Testis (tissue), 3 donors: ENCODE results near the gene ZNF581. TPM values are rescaled to one million over a fixed set of nuclear protein-coding genes. Genes with fewer than 3 reads are reported as not detected.
A peak's percentile ranks its signal among the peaks of the same experiment; 100 is the strongest.

Source experiments
- DNase-seq: peaks from one replicate; pipeline ENCODE4 v3.0.0-alpha.2; 2019
- H3K27ac ChIP-seq, 2 donors: fragments of 200-600 bp; sonication (generic); one replicate each; pipeline ENCODE4 v1.5.1; 2019
- H3K27me3 ChIP-seq: fragments of 200-600 bp; sonication (generic); one replicate; pipeline ENCODE4 v1.5.1; 2019
- H3K36me3 ChIP-seq: fragments of 200-600 bp; sonication (generic); one replicate; pipeline ENCODE4 v1.5.1; 2017; ENCODE audit warnings: low read depth; ENCODE audit errors: missing control alignments
- H3K4me1 ChIP-seq: fragments of 200-600 bp; sonication (generic); one replicate; pipeline ENCODE4 v1.5.1; 2019
- H3K4me3 ChIP-seq, 2 donors: fragments of 200-600 bp; sonication (generic); one replicate each; pipeline ENCODE4 v1.5.1; 2017 to 2019
- H3K9me3 ChIP-seq: fragments of 200-600 bp; sonication (generic); one replicate; pipeline ENCODE4 v1.5.1; 2017
- POLR2A ChIP-seq: fragments of 450-650 bp; IDR thresholded peaks from one replicate; pipeline ENCODE4 v1.6.1; 2017; ENCODE audit warnings: antibody characterized with exemption, mild to moderate bottlenecking, moderate library complexity
- WGBS, 2 donors: methylation state at CpG; one replicate each; pipeline ENCODE4 v1.1.5; 2018; 5-methylcytosine and 5-hydroxymethylcytosine counted together
- intact Hi-C: fragments of 100-400 bp; cut with DNase I; formaldehyde crosslinking; loops from one replicate; pipeline ENCODE4 v1.15.1; 2023; ENCODE audit warnings: low total_unique reads
- polyA plus RNA-seq: library from polyadenylated mRNA; stranded (reverse); fragments of 350-450 nt; fragmentation: Illumina TruSeq; extraction: RNeasy Lipid Tissue Mini Kit (QIAGEN cat#74804); gene quantifications from one replicate; pipeline ENCODE4 v1.2.3, GENCODE V29; 2014; ENCODE audit warnings: low read depth, low replicate concordance; ENCODE audit not compliant: insufficient read depth
- total RNA-seq, 2 donors: library from RNA; depleted of rRNA; stranded (reverse); fragments of >200 nt; gene quantifications; one replicate each; pipeline ENCODE4 v1.2.3, GENCODE V29; 2016
- TF ChIP-seq, protein P1 (sequence below), 3 experiments: fragments of 450-650 bp in 2 of 3; fragments of 200-600 bp in 1 of 3; sonication (generic) in 1 of 3; IDR thresholded peaks; one replicate each; pipeline ENCODE4 v1.5.1; 2016 to 2019; ENCODE audit warnings: antibody characterized with exemption in 3 of 3, mild to moderate bottlenecking in 2 of 3, moderate library complexity in 1 of 3

The ZNF581 gene
- total and polyA plus RNA-seq, 3 donors from 2014 or later: 17.3 to 31.2 (median 18.4) TPM

DNA sequence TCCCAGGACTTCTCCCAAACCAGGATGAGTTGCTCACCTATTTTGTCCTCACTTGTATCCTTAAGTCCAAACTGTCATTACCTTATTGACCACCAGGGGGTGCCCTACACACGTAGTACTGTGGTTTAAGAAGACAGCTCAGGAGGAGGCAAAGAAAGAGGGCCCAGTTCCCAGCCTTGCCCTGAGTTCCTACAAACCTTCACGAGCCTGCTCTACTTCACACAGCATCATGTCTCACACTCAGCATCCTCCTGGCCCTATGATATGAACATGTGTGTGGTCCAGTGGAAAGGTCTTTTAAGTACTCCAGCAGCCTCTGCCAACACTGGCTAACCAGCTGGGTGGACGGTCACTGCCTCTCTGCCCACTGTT lies 11.0 kb upstream of the ZNF581 start:
- WGBS, 2 donors: 20 to 33% methylated on average over 3 of the region's 3 CpGs

DNA sequence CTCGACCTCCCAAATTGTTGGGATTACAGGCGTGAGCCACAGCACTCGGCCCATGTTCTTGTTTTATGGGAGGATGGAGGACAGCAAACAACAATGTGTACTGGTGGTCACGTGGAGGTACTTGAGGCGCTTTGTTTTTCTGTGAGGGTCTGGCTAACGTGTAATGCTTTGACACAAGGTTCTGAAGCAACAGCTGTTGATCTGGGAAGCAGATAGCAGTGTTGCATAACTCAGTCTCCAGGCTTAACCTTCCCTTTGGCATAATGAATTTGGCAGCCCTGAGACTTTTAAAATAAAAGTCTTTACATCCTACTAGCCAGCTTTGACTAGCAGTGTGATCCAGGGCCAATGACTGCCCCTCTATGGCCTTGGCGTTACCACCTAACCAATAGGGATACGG lies 9.6 kb upstream of the ZNF581 start:
- WGBS, 2 donors: 79 to 80% methylated on average over 8 of the region's 8 CpGs
- Histone ChIP-seq H3K36me3 (no peaks in the 10 kb centered on the region), H3K4me3 (no peak overlapping the region), H3K4me1 (peaks cover 19% of the 10 kb centered on the region), H3K9me3 (no peaks in the 10 kb centered on the region), H3K27me3 (no peaks in the 10 kb centered on the region), H3K27ac (no peak overlapping the region)
- TF ChIP-seq, protein P1, sequence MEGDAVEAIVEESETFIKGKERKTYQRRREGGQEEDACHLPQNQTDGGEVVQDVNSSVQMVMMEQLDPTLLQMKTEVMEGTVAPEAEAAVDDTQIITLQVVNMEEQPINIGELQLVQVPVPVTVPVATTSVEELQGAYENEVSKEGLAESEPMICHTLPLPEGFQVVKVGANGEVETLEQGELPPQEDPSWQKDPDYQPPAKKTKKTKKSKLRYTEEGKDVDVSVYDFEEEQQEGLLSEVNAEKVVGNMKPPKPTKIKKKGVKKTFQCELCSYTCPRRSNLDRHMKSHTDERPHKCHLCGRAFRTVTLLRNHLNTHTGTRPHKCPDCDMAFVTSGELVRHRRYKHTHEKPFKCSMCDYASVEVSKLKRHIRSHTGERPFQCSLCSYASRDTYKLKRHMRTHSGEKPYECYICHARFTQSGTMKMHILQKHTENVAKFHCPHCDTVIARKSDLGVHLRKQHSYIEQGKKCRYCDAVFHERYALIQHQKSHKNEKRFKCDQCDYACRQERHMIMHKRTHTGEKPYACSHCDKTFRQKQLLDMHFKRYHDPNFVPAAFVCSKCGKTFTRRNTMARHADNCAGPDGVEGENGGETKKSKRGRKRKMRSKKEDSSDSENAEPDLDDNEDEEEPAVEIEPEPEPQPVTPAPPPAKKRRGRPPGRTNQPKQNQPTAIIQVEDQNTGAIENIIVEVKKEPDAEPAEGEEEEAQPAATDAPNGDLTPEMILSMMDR (IDR thresholded peaks at IDR 0.05): no peak
- no peak for TF ChIP-seq POLR2A
- intact Hi-C loops: no loop called here
- no peak for DNase-seq

More for the DNA sequence above, 11.0 kb upstream of the ZNF581 start:
- H3K4me3 ChIP-seq: no peak overlapping the region
- intact Hi-C loops: no loop called here
- no peaks in the 10 kb centered on the region for H3K36me3 ChIP-seq
- TF ChIP-seq, protein P1 (IDR thresholded peaks at IDR 0.05): peak; percentile 85 to 97 (median 95)
- no peak for TF ChIP-seq POLR2A
- peak overlapping the region in 1 of 2 donors; percentile 41 for H3K27ac ChIP-seq
- no peaks in the 10 kb centered on the region for H3K27me3 ChIP-seq
- no peaks in the 10 kb centered on the region for H3K9me3 ChIP-seq
- peaks cover 19% of the 10 kb centered on the region for H3K4me1 ChIP-seq
- peak; percentile 99 for DNase-seq

DNA sequence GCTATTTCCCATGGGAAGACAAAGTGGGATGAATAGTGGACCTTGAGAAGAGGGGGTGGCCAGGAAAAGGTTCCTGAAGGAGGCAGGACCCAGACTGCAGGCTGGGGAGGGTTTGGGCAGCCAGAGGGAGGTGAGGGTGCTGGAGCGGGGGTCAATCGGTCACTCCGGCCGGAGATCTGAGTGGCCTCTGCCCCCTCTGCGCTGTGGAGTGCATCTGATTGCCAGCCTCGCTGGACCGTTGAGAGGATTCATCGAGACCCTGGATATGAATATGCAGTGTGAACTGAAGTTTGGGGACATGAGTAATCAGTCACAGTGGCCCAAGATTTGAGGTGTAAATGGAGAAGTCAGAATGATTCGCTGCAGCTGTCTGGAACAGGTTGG lies 8.1 kb upstream of the ZNF581 start:
- Histone ChIP-seq H3K9me3 (no peaks in the 10 kb centered on the region), H3K27me3 (no peaks in the 10 kb centered on the region), H3K4me3 (peak overlapping the region; percentile 88 to 99), H3K27ac (peak overlapping the region; percentile 92), H3K4me1 (peaks cover 24% of the 10 kb centered on the region), H3K36me3 (no peaks in the 10 kb centered on the region)
- no peak for TF ChIP-seq POLR2A
- TF ChIP-seq, protein P1 (IDR thresholded peaks at IDR 0.05): no peak
- intact Hi-C loops: no loop called here
- no peak for DNase-seq
- 9 to 10% methylated on average over 6 to 9 of the region's 9 CpGs for WGBS, 2 donors

DNA sequence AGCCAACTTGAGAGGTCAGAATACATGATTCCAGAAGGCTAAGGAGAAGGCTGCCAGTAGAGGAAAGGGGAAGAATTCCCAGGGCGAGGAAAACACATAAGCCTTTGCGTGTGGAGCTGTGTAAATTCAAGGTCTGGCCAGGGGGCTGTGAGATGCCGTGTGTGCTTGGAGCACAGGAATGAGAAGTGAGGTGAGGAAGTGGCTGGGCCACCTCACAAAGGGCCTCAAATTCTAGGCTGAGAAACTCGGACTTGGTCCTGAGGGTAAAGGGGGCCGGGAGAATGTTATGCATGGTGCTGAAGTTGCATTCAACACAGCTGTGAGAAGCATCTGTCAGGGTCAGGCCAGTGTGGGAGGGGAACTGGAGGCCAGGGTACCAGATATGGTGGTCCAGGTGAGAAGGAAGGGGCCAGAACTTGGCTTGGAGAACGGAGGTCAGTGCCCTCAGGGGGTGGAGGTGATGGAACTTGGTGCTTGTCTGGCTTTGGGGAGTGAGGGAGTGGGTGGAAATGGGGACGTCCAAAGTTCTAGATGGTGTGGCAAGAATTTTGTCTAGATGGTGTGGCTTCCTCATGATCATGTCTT lies 7.5 kb upstream of the ZNF581 start:
- WGBS, 2 donors: 58 to 66% methylated on average over 7 of the region's 7 CpGs
- Histone ChIP-seq H3K36me3 (no peaks in the 10 kb centered on the region), H3K27me3 (no peaks in the 10 kb centered on the region), H3K4me3 (peak overlapping the region; percentile 88 to 99), H3K27ac (peak overlapping the region in 1 of 2 donors; percentile 92), H3K9me3 (no peaks in the 10 kb centered on the region), H3K4me1 (peaks cover 27% of the 10 kb centered on the region)
- no peak for DNase-seq
- intact Hi-C loops: no loop called here
- TF ChIP-seq, protein P1 (IDR thresholded peaks at IDR 0.05): no peak
- TF ChIP-seq POLR2A: no peak

DNA sequence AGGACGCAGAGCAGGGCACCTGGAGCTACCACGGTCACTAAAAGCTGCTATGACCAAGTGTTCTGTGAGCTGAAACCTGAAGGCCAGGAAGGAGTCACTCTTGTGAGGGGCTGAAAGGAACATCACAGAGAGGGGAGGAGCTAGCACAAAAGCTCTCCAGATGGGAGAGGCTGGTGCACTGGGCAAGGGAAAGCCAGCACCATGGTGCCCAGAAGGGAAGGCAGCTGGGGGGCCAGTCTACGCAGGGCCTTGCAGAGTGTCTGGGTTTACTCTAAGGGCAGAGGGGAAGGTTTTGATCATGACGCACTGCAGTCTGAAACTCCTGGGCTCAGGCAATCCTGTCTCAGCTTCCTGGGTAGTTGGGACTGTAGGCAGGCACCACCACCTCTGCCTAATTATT lies 6.7 kb upstream of the ZNF581 start:
- Histone ChIP-seq H3K27me3 (no peaks in the 10 kb centered on the region), H3K36me3 (no peaks in the 10 kb centered on the region), H3K4me3 (no peak overlapping the region), H3K9me3 (no peaks in the 10 kb centered on the region), H3K4me1 (peaks cover 27% of the 10 kb centered on the region), H3K27ac (no peak overlapping the region)
- TF ChIP-seq, protein P1 (IDR thresholded peaks at IDR 0.05): no peak
- TF ChIP-seq POLR2A: no peak
- WGBS, 2 donors: 77 to 83% methylated on average over 4 of the region's 4 CpGs
- intact Hi-C loops: no loop called here
- DNase-seq: no peak
